HG03025 (cell line): Measurements from ENCODE around the gene GATA3.

Source experiments
- ATAC-seq: cut with Tn5 transposase; IDR thresholded peaks from one replicate; pipeline ENCODE4 v1.9.1; 2021; ENCODE audit warnings: mild to moderate bottlenecking, moderate library complexity; ENCODE audit not compliant: unreplicated experiment, low FRiP score

Gene GATA3

DNA sequence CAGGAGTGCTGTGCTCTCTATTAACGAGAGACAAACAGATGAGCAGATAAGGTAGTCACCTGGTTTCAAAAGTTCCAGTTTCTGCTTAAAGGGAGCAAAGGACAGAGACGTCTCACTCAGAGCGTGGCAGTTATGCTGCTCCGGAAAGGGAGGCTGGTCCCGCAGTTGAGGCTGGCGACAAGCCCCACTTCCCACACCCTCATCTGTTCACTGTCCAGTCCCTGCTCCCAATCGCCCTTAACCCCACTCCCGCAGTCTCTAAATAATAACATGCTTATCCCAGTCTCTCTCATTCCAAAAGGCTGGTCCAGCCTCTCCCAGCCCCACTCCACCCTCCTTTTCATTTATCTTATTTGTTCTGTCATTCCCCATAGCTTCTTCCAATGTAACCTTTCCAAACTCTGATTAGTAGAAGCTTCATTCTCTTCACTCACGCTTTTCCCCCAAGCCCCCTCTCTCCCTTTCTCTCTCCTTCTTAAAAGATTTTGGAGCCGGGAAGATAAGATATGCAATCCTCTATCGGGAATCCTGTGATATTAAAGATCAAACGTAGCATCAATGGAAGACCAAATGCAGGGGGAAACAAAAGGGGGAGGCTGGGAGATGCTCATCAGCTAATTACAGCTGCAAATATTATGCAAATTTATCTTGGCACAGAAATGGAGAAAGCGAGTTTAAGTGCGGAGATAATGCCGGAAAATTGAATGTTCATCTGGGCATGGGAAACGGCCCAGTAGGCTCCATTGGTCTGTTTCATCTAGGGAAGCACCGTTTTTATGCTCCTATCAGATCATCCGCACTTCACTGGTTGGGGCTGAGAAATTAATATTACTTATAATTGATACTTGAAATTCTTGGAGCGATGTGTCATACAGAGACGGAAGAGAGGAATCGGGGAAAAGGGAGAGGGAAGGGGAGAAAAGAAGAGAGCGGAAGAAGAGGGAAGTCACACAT, 16.3 kb upstream of the GATA3 start:
- ATAC-seq = no peak

- no peak for ATAC-seq
Observed at GRCh38 chr10:8039321-8039881, 15.1 kb upstream of the GATA3 start.

- no peak for ATAC-seq
Observed at GRCh38 chr10:8040651-8041050, 13.8 kb upstream of the GATA3 start.

DNA sequence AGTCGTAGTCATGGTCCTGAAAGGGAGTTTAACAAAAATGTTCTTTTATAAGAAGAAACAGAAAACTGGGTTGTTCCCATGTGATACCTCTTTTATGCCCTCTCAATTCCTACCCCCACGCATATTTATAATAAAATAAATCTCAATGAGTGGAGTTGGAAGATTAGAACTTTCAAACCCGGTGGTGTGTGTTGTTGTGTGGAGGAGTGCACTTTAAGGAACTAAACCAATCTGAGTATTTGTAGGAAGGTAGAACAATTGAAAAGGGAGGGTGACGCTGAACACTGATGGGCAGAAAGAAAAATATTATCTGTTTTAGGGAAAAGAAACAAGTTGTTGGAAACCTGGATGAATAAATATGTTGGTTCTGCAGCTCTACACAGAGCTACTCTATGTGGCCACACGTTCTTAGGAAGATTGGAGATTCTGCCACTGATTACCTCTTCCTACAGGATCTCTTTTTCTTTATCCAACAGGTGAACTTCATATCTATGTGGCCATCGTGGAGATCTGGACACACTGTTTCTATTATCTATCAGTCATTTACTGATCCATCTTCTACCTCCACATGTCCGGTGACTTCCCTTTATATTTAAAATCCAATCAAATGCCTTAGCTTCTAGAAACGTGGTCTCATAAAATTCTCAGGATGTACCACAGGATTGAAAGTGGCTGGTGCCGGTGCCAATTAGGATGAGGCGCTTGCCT, 13.1 kb upstream of the GATA3 start:
- no peak for ATAC-seq

- no peak for ATAC-seq
Observed at GRCh38 chr10:8041992-8042720, 12.3 kb upstream of the GATA3 start.

GRCh38 chr10:8042721-8043568, 11.5 kb upstream of the GATA3 start:
- ATAC-seq = no peak

GRCh38 chr10:8043569-8044306, 10.8 kb upstream of the GATA3 start:
- no peak for ATAC-seq

DNA sequence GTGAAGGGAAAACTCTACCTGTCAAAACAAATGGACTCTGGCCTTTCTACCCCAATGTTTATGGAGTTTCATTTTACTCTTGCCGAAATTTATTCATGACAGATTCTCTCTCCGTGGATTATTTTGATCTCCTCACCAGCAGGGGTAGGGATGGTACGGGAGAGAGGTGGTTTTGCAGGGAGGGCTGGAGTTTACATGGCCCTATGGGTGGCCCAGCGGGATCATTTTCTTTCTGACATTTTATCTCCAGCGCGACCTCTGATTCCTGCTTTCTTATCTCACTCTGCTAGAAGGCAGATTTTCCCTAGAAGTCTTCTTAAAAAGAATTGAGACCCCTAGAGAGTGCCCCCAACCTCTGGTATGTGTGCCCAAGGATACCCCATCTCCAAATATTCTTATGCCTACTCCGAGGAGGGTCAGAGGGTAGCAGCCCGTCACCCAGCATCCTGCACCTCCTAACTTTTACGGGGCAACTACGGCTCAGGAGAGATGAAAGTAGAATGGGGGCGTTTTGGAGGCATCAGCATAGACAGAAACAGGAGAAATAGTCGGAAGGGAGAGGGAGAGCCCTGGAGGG, 10.1 kb upstream of the GATA3 start:
- no peak for ATAC-seq

DNA sequence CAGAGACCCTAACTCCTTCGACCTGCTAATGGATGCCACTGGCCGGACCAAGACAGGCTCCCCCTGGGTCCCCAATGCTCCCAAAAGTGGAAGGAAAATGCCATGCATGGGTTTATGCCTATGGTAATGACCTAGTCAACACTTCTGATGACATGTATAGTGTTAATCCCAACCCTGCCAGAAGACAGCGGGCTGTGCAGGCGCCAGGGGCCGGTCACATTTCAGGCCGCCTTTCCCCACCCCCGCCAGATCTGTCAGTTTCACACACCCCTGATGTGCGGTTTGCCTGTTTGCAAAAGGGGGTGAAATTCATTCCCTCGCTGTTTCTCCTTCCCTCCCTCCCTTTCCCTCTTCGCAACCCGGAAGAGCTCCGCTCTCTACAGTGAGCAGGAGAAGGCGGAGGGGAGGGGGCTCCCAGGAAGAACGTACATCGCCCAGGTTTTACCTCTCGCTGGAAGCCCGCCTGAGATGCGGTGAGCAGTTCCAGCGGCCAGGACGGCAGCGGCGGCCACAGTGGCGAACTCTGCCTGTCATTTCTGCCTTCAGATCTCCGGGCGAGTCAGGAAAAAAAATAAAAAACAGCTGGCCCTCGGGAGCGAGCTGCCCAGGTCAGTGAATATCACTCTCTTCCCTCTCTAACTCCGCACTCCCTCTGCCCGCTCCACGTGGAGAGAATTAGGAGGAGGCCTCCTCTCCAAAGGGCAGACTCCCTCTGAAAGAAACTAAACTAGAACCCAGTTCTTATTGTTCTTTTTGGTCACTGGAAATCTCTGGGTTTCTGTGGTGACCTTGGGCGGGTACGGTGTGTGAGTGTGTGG, 9.4 kb upstream of the GATA3 start:
- ATAC-seq = no peak

- ATAC-seq = no peak
Observed at GRCh38 chr10:8045726-8046494, 8.6 kb upstream of the GATA3 start.

GRCh38 chr10:8047452-8048280, 6.8 kb upstream of the GATA3 start:
- no peak for ATAC-seq

- ATAC-seq = no peak
Observed at GRCh38 chr10:8048281-8049008, 6.0 kb upstream of the GATA3 start.

GRCh38 chr10:8049045-8049864, 5.2 kb upstream of the GATA3 start:
- no peak for ATAC-seq

GRCh38 chr10:8049865-8050555, 4.5 kb upstream of the GATA3 start:
- ATAC-seq = no peak
